GM12864 (cell line): ENCODE data around the gene PIP4P1.

Source experiments
- DNase-seq: peaks from one replicate; pipeline ENCODE4 v3.0.0-alpha.2; 2011; ENCODE audit warnings: low read depth
- H3K4me3 ChIP-seq: 2 replicates; pipeline ENCODE4 v1.5.1; 2011; ENCODE audit warnings: mild to moderate bottlenecking, low read depth, low read length, control low read depth
- TF ChIP-seq, protein P1 (sequence below): IDR thresholded peaks from 2 replicates; pipeline ENCODE4 v1.5.1; 2011; ENCODE audit warnings: low read depth, mild to moderate bottlenecking, moderate library complexity, low read length, control low read depth, inconsistent platforms; ENCODE audit errors: missing control alignments

Gene PIP4P1

DNA sequence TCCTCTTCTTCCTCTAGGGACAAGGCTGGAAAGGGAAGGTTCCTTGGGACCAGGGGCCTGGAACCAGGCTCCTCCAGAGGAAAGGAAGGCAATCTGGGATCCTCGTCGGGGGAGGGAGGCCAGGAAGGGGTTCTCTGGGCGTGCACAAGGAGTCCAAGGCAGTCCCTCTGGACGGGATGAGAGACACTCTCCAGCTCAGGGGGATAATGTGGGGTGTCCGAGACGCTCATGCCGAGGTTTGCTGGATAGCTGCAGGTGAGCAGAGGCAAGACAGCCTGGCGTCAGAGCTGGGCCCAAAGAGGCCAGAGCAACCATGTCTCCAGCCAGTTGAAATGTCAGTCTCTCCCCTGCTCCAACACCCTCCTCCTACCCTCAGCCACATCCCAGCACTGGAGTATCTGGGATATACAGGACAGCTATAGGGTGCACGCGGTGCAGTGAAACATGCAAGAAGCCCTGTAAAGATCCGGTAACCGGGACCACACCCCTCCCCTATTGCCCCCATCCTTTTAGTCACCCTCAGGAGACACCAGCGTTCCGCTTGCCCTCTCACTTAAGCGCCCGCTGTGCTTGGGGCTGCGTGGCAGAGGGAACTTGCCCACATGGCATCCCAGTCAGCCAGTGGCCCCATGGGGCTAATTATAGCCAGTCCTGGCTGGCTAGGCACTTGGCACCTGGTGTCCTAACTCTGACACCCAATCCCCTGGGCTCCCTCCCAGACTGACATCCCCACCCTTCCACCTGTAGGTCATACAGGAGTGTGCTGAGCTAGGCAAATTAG lies 25.5 kb downstream of the PIP4P1 start, which contains the start of gene KLHL33:
Gene KLHL33, minus strand, starts transcription at position 585 of the 781 bp plus-strand sequence. Its CDS starts 355 bp downstream, at position 230.
- no peak within 1 kb of the TSS for H3K4me3 ChIP-seq
- TF ChIP-seq, protein P1, sequence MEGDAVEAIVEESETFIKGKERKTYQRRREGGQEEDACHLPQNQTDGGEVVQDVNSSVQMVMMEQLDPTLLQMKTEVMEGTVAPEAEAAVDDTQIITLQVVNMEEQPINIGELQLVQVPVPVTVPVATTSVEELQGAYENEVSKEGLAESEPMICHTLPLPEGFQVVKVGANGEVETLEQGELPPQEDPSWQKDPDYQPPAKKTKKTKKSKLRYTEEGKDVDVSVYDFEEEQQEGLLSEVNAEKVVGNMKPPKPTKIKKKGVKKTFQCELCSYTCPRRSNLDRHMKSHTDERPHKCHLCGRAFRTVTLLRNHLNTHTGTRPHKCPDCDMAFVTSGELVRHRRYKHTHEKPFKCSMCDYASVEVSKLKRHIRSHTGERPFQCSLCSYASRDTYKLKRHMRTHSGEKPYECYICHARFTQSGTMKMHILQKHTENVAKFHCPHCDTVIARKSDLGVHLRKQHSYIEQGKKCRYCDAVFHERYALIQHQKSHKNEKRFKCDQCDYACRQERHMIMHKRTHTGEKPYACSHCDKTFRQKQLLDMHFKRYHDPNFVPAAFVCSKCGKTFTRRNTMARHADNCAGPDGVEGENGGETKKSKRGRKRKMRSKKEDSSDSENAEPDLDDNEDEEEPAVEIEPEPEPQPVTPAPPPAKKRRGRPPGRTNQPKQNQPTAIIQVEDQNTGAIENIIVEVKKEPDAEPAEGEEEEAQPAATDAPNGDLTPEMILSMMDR = no peak
- no peak for DNase-seq

- H3K4me3 ChIP-seq = no peak overlapping the region
- TF ChIP-seq, protein P1 = no peak
- no peak for DNase-seq
These were observed 26.3 kb downstream of the PIP4P1 start for GRCh38 chr14:20434701-20435581.

DNA sequence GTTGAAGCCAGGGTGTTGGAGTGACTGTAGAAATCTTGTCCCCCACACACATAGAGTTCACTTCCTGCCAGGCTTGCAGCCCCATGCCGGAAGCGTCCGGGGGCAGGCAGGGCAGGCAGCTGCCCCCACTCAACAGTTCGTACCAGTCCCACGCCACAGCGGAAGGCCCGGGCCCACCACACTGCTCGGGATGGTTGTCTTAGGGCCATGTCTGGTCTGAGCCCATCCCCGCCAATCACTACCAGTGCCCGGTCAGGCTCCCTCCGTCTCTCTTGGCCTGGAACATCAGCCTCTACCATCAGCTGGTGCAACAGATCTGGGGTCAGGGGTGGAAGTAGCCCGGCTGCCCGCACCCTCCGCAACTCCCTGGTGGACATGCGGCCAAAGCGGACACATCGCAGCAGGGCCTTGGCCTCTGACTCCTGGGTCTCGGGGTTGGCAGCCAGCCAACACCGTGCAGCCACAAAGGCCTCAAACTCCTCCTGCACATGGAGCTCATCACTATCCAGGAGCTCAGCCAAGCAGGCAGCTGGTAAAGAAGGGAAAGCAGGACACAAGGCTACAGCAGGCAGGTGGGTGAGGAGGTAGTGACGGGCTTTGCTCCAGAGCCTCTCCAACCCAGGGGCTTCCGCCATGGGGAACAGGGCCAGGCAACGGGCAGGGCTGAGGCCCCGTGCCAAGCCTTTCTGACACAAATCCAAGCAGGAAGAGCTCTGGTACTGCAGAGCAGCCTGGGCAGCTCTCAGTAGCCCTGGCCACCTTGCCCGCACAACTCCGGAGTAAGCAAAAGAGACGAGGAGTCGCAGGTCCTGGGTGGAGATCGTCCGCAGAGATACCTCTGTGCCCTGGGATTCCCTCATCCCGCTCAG lies 31.2 kb downstream of the PIP4P1 start:
- TF ChIP-seq, protein P1 = no peak
- H3K4me3 ChIP-seq = no peak overlapping the region
- no peak for DNase-seq

DNA sequence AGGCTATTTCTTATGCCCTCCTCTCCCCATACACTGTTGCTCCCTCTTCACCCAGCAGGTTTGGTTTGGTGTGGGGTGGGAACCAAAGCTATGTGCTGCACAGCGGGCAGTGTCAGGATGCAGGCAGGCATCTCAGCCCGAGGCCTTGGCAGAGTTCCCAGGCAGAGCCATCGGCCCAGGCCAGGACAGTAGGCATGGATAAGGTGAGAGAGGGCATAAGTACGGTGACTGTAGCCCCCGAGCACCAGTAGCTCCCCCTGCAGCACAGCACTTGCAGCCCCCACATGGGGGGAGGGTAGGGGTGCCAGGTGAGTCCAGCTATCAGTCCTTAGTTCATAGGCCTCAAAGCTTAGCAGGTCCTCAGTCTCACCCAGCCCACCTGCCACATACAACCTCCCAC lies 32.4 kb downstream of the PIP4P1 start:
- TF ChIP-seq, protein P1 = no peak
- no peak for DNase-seq
- no peak overlapping the region for H3K4me3 ChIP-seq

GRCh38 chr14:20428010-20428365 lies 33.2 kb downstream of the PIP4P1 start:
- TF ChIP-seq, protein P1 = no peak
- H3K4me3 ChIP-seq = 0 out of 2 replicates have a peak overlapping the region, but pooled peaks have one; percentile 4
- no peak for DNase-seq

DNA sequence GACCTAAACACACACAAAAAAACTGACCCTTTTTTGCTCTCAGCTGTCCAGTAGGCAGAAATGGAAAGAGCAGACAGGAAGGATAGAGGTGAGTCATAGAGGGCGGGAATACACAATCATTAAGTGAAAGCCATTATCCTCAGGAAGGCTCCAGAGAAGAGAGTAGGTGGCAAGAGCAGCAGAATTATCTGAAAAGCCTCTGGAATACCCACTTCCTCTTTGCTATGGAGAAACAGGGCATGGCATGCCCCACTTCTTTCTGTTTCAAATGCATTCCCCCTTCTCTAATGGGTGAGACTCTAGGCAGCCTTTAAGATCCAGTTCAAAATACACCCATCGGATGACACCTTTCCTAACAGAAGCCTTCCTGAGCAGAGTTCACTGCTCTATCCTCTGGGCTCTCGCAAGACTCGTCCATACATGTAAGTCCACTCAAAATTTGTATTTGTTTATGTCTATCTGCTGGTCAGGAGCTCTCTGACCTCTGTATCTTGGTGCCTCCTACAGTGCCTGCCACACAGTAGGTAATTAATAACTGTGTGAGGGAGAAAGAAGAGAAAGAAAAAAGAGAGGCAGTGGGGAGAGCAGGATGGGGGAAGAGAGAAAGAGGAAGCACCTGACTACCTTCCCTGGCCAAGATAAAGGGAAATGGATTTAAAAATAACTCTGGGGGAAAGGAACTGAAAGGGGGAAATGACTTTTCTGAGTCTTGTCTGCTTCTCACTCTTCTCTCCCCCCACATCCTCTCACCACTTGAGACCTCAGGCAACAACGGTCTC lies 33.8 kb downstream of the PIP4P1 start:
- TF ChIP-seq, protein P1 = no peak
- peak overlapping the region; percentile 6; the same call in 1 of the 2 replicates for H3K4me3 ChIP-seq
- DNase-seq = peak; percentile 74
